RPMI7951 (cell line): Measurements from ENCODE around the gene POLE4. TPM values are rescaled to one million over a fixed set of nuclear protein-coding genes. Genes with fewer than 3 reads are reported as not detected.

ENCODE experiments used
- DNase-seq: peaks from one replicate; pipeline ENCODE4 v3.0.0-alpha.2; 2012; ENCODE audit warnings: low read depth
- total RNA-seq: library from RNA; depleted of rRNA; stranded (reverse); fragments of >200 nt; shearing (Covaris generic); gene quantifications from 2 replicates; pipeline ENCODE4 v1.2.3, GENCODE V29; 2014; rRNA removed

The POLE4 gene
- total RNA-seq, 1 experiment from 2014 or later, result 85.9 TPM

DNA sequence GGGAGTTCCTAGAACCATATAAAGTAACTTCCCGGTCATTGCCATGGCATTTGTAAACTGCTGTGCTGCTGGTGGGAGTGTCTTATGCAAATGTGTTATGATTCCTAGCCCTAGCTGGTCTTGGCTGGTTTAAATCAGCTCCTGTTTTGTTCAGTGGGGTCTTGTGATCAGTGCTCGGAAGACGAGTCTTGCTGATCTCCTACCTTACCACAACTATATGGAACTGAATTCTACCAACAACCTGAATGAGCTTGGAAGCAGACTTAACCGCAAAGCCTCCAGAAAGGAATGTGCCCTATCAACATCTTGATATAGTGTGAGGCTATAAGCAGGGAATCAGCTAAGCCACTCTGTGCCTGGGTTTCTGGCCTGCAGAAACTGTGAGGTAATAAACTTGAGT is 33.5 kb downstream of the POLE4 start:
- peak; percentile 64 for DNase-seq

DNA sequence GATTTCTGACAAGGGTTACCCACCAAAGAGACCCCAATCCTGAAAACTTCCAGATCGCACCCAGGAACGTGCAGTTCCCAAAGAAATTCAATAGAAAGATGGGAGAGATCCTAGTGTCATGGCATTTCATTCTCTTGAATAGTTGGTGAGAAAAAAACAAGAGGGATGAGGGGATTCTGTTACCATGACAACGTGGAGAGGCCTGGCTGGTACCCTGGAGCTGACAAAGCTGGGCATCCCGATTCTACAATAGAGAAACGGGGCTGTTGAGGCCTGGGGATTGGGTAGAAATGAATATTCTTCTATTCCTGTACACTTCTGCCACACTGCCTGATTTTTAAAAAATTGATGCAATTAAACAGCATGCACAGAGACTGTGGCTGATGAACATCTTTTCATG is 41.0 kb downstream of the POLE4 start:
- DNase-seq, result no peak

DNA sequence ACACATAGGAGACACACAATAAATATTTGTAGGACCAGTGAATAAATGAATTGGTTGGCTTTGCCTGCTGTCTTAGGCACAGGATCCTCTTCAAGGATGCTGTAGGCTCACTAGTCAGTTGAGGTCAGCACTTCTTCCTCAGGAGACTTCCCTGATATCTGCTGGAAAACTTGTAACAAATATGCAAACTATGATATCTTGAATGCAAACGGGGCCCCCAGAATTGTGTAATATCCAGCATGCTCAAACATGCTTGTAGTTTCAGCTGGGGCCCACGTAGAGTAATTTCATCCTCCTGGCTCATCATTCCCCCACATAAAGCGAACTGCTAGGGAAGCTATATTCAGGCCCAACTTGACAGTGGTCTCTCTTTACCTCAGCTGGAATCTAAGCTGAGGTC is 43.6 kb downstream of the POLE4 start:
- DNase-seq, result no peak

DNA sequence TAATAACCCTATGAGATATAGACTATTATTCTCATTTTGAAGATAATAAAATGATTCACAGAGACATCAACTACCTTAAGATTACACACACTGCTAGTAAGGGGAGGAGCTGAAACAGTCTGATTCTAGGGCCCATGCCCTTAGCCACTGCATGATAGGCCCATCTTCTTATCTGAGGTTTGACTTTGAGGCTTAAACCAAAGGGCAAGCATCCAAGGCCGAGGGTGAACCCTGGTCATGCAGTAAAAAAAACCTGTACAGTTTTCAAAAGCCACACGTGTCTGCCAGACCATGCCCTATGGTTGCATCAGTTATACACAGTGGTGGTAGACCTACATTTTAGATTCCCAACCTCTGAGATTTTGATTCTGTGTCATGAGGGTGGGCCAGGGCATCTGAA is 44.8 kb downstream of the POLE4 start:
- DNase-seq, result no peak

DNA sequence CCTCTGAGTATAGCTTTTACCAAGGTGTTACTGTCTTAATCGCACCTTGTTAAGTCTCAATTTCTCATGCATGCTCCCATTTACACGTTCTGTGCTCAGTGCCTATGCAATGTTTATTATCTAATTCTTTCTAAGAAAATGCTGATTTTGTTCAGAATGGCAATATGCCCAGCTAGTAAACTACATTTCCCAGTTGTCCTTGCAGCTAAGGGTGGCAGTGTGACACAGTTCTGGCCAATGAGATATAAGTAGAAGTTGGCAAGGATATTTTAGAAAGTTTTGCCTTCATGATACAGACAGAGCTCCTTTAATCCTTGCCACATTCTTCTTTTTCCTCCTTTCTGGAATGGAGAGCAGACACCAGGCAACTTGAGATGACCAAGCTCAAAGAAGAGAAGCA is 45.3 kb downstream of the POLE4 start:
- DNase-seq, result no peak

DNA sequence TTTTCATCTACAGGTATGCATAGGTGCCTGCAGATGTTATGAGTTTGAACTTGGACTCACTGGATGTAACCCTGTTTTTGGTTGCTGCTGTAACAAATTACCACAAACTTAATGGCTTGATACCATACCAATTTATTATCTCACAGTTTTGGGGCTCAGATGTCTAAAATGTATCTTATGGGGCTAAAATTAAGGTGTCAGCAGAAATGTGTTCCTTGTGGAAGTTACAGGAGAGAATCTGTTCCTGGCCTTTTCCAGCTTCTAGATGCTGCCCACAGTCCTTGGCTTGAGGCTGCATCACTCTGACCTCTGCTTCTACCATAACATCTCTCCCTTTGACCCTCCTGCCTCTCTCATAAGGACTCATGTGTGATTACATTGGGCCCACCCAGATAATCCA is 47.6 kb downstream of the POLE4 start:
- DNase-seq, result no peak

DNA sequence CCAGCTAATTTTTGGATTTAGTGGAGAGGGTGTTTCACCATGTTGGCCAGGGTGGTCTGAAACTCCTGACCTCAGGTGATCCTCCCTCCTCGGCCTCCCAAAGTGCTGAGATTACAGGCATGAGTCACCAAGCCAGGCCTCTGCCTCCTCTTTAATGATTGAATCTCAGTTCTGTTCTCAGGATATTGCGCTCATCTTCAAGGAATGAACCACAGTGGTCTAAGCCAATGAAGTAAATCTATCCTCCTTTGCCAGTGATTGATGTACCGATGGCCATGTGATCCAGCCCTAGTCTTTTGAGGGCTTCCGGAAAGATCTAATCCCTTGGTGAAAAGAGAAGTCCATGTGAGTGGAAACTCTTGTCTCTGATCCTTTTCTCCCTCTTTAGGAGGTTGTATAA is 48.6 kb downstream of the POLE4 start:
- no peak for DNase-seq

DNA sequence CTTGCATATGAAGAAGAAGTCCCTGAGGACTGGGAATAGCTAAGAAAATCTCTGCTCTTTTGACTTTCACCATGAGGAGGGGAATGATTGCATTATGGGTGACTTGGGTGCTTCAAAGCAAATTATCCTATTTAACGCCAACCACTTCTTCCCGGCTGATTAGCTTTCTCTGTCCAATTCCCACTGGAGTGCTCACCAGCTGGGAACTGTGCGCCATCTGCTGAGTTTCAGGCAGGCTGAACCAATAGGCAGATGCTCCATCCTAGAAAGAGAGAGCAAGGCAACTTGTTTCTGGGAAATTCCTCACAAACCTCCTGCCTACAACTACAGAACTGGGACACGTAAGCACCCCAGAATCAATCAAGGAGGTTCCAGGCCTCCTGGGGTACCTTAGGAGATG is 49.4 kb downstream of the POLE4 start:
- no peak for DNase-seq

DNA sequence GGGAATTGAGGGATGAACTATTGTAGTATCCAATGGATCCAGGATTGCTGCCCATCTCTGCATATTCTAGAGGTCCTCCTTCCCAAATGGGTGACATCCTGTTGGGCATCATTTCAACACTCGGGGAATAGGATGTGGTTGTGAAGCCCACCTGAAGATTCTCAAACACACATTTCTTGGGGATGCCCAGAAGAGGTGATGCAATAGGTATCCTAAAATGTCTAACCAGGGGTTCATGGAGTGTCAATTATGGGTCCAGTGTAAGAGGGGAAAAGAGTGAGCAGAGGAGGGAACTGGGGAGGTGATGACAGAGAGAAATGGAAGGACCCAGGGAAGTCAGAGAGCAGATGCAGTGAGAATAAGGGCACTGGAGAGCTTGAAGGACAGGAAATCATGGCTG is 52.1 kb downstream of the POLE4 start:
- DNase-seq, result no peak

DNA sequence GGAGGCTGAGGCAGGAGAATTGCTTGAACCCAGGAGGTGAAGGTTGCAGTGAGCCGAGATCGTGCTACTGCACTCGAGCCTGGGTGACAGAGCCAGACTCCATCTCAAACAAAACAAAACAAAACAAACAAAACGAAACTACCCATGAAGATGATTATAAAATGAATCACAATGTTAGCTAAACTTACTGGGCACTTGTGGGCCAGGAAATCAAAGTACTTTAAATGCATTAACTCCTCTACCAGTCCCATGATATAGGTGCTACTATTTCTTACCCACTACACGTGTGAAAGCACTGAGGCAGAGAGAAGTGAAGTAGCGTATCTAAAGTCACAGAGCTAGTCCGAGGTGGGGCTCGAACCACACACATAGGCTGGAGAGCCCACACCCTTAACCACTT is 53.6 kb downstream of the POLE4 start:
- DNase-seq, result no peak

DNA sequence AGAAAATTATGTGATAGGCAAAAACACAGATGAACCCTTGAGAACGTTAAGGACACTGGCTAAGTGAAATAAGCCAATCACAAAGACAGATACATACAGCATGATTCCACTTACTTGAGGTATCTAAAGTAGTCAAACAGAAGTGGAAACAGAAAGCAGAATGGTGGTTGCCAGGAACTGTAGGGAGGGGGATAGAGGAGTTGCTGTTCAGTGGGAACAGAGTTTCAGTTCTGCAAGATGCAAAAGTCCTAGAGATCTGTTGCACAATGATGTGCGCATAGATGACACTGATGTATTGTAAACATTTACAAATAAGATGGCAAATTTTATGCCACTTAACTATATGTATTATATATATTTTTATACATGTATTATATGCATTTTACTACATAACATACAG is 59.7 kb downstream of the POLE4 start:
- DNase-seq, result no peak

Other genes with a start within 250 kb of the POLE4 start
- gene HK2, start 124.5 kb upstream of the POLE4 start, total RNA-seq, result 13.0 and 16.5 TPM in 2 replicates
- not detected in 2 replicates for gene TACR1, start 240.9 kb downstream of the POLE4 start, total RNA-seq